LoVo (cell line): ENCODE data around the gene OTOR.

Experiments used
- DNase-seq: peaks from one replicate; pipeline ENCODE4 v3.0.0-alpha.2; 2016; ENCODE audit warnings: low spot score

Gene OTOR, protein sequence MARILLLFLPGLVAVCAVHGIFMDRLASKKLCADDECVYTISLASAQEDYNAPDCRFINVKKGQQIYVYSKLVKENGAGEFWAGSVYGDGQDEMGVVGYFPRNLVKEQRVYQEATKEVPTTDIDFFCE

GRCh38 chr20:16748308-16748900 is at the start of gene OTOR:
Gene OTOR, plus strand, starts transcription at chr20:16748358. Its CDS starts 44 bp downstream, at chr20:16748402.
- no peak for DNase-seq

- DNase-seq = no peak
Measured at GRCh38 chr20:16699293-16699692, 48.9 kb upstream of the OTOR start.

DNA sequence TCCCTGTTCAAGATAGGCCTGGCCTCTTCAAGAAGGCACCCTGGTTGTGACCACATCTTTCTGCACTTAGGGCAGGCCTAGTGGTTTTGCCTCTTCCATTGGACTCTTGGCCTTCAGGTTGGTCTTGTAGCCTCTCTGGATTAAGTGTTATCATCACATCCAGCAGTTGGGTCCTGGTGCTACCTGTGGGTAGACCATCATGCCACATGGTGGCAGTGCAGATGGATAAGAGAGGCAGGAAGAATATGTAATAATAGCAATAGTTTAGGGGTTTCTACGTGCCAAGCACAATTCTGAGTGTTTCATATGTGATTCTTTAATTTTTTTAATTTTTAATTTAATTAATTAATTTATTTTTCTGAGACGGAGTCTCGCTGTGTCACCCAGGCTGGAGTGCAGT is 46.9 kb upstream of the OTOR start:
- DNase-seq = no peak

DNA sequence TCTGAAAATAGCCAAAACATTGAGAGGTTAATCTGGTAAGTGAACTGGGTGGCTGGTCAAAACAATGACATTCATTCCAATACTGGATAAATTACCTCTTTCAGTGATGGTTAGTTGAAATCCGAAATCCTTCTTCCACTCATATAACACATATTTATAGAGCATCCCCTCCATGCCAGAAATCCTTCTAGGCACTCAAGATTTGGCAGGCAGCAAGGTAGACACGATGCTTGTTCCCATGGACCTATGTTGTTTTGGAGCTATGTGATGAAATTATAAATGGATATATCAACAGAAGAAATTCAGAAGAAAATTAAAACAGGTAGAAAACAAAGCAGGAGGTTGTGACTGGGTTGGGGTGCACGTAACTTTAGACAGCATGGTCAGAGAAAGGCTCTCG is 44.6 kb upstream of the OTOR start:
- DNase-seq = no peak

GRCh38 chr20:16707674-16708073 is 40.5 kb upstream of the OTOR start:
- no peak for DNase-seq

GRCh38 chr20:16708602-16709001 is 39.6 kb upstream of the OTOR start:
- DNase-seq = no peak

- DNase-seq = no peak
Measured at GRCh38 chr20:16709017-16709416, 39.1 kb upstream of the OTOR start.

GRCh38 chr20:16710781-16711180 is 37.4 kb upstream of the OTOR start:
- DNase-seq = no peak

GRCh38 chr20:16711661-16712258 is 36.4 kb upstream of the OTOR start:
- no peak for DNase-seq

- no peak for DNase-seq
Measured at GRCh38 chr20:16712511-16712947, 35.6 kb upstream of the OTOR start.

DNA sequence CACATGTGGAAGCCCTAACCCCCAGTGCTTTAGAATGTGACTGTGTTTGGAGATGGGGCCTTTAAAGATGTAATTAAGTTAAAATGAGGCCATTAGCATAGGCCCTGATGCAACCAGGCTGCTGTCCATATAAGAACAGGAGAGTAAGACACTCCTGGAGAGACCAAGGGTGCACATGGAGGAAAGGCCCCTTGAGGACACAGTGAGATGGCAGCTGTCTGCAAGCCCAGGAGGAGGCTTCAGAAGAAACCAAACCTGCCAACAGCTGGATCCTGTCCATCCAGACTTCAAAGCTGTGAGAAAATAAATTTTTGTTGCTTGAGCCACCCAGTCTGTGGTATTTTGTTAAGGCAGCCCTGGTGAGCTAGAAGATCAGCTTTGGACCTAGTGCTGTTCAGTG is 35.1 kb upstream of the OTOR start:
- DNase-seq = no peak

DNA sequence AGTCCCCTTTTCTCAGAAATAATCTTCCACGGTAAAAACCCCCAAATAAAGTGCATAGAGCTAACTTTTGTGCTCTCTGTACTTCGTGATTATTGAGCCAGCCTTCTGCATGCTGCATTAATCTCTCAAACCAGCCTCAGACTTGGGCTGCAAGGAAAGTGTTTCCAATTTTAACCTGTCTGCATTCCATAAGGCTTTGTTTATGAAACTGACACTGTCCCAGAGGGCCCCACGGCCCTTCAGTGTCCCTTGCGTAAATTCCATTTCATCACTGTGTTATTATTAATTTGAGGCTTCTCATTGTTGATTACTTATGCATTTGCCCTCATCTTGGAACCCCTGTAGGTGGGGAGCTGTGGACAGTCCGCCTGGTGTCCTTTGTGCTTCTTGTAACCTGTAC is 33.9 kb upstream of the OTOR start:
- no peak for DNase-seq

GRCh38 chr20:16714751-16715150 is 33.4 kb upstream of the OTOR start:
- no peak for DNase-seq

DNA sequence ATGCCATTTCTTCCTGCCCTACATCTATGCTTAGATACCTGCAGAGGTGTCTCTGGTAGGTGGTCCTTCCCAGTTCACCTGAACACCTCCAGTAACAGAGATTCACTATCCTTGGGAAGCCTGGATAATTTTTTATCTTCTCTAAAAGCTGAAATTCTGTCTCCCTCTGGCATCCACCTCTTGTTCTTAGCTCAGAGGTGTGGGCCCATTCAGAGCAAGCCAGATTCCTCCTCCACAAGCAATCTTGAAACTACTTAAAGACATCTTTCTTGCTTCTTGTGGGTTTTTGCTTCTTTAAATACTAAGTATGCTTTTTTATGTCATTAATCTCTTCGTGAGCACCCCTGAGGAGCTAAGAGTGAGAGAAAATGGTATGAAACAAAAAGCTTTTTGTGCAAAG is 28.7 kb upstream of the OTOR start:
- no peak for DNase-seq

GRCh38 chr20:16729080-16729479 is 19.1 kb upstream of the OTOR start:
- no peak for DNase-seq

DNA sequence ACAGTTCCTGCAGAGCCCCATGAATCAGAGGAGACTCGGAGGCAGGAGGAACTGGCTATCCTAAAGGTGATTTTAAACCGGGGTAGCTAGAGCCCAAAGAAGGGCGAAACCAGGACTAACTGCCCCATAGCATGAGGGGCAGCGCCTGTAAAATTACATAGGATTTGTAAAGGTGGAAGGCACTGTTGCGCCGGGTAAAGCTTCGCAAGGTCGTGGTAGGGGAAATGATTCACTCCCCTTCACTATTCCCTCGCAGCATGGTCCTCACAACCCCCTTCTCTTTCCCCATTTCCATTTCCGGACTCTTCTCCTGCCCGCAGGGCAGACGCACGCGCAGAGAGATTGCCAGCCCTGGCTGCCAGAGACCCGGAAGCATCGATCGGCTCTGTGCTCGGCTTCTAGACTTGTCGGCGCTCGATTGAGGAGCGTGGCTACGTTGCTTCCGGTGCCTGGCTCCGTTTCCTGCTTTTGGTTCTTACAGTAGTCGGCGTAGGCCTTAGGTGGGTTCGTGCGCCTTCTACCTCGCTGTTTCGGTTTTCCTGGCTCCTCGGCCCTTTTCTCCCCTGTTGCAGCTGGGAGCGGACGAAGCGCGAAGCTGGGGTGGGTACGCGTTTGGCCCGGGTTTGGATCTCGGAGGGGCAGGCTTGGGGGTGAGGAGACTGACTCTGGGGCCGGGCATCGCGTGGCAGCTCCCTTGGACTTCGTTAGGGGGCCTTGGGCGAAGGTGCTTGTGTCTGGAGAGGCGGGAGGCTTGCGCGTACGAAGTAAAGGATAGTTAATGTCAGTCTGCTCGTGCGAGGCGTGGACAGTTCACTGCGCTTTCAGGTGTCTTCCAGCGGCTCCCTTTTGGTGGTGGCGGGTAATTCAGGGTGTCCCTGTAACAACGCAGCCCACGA is 18.3 kb upstream of the OTOR start, which contains the start of gene SNRPB2:
TSS of gene SNRPB2 (plus strand) at position 462 of the 896 bp plus-strand sequence. CDS start 1,677 bp downstream, outside the sequence.
- DNase-seq = peak; percentile 93

DNA sequence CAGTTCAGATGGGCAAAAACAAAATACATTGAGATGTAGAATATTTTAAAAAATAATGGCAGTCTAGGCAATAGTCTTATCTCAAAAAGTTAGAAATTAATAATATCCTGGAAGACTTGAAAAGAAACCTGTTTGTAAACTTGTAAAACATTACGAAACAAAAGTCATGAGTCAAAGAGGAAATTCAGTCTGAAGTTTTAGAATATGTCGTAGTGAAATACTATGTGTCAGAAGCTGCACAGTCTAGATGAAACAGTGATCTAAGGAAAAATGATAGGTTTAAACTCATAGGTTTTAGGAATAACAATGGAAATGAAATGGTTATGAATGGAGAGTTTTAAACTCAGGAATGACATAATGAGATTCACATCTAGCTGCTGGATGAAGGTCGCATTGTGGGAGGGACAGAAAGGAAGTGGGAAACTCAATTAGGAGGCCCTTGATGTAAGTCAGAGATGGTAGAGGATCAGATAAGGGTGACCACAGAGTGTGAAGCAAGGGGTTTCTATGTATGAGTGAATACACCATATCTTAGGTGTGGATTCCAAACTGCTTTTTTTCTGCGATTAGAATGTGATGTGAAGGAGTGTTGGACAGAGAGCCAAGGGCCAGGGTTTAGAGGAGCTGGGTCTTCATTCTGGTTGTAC is 15.5 kb upstream of the OTOR start:
- no peak for DNase-seq

GRCh38 chr20:16740365-16741072 is 7.6 kb upstream of the OTOR start:
- no peak for DNase-seq

- DNase-seq = no peak
Measured at GRCh38 chr20:16744178-16744807, 3.9 kb upstream of the OTOR start.

DNA sequence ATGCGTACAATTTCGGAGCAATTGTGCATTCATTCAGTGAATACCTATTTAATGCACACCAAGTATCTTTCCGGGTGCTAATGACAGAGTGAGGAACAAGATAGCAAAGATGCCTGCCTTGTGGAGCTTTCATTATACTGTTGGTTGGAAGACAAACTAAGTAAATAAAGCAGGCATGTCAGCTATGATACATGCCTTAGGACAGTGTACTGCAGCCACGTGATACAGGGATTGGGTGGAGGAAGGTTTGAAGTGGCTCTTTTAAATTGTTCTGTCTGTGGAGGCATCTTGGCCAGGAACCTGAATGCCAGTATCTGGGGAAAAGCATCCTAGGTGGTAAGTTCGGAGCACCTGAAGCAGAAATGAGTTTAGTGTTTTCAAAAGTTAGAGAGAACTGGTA is 3.0 kb upstream of the OTOR start:
- no peak for DNase-seq

DNA sequence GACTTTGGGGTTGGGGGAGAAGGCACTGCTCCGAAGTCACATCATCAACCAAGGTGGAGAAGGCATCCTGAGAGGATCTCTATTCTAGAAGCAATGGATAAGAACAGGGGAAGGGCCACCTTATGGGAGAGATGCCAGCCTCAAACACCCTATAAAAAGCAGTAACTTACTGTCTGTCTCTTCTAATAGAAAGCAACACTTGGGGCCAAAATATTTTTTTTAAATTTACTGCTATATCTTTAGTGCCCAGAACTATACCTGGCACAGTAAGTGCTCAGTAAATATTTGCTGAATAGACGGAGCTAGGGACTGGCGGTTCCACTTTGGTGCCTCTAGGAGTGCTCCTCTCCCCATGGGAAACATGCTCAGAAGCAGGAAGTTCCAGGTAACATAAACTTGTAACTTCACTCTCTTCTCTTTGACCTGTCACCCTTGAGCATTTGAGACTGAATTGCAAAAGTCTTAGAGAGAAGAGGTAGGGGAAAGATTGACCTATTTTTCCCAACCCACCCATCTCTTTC is 807 bp upstream of the OTOR start:
- DNase-seq = no peak
